Hepatocyte (in vitro differentiated cells): ENCODE data around the gene LRRC32. TPM values are rescaled to one million over a fixed set of nuclear protein-coding genes. Genes with fewer than 3 reads are reported as not detected.

Experiments
- DNase-seq: peaks from one replicate; pipeline ENCODE4 v3.0.0-alpha.2; 2016; ENCODE audit warnings: low spot score
- H2AFZ ChIP-seq: fragments of 200-600 bp; sonication (generic); 2 replicates; pipeline ENCODE4 v1.6.0; 2016; ENCODE audit warnings: antibody characterized with exemption, mild to moderate bottlenecking
- H3K27ac ChIP-seq: fragments of 200-600 bp; sonication (generic); 2 replicates; pipeline ENCODE4 v1.5.1; 2016; ENCODE audit warnings: mild to moderate bottlenecking
- H3K27me3 ChIP-seq: fragments of 200-600 bp; sonication (generic); 2 replicates; pipeline ENCODE4 v1.6.1; 2016
- H3K36me3 ChIP-seq: fragments of 200-600 bp; sonication (generic); replicated peaks from 2 replicates; pipeline ENCODE4 v1.5.1; 2016; ENCODE audit warnings: low read depth; ENCODE audit not compliant: insufficient read depth
- H3K4me1 ChIP-seq: fragments of 200-600 bp; sonication (generic); 2 replicates; pipeline ENCODE4 v1.5.1; 2016; ENCODE audit warnings: mild to moderate bottlenecking, moderate library complexity; ENCODE audit not compliant: insufficient read depth
- H3K4me2 ChIP-seq: fragments of 200-600 bp; sonication (generic); 2 replicates; pipeline ENCODE4 v1.6.0; 2016
- H3K4me3 ChIP-seq: fragments of 200-600 bp; sonication (generic); 2 replicates; pipeline ENCODE4 v1.5.1; 2016; ENCODE audit warnings: mild to moderate bottlenecking
- H3K79me2 ChIP-seq: fragments of 200-600 bp; sonication (generic); 2 replicates; pipeline ENCODE4 v1.6.0; 2017; ENCODE audit warnings: mild to moderate bottlenecking
- H3K9me2 ChIP-seq: fragments of 200-600 bp; sonication (generic); replicated peaks from 2 replicates; pipeline ENCODE4 v1.6.0; 2017; ENCODE audit warnings: mild to moderate bottlenecking; ENCODE audit not compliant: insufficient read depth
- H3K9me3 ChIP-seq: fragments of 200-600 bp; sonication (generic); 2 replicates; pipeline ENCODE4 v1.5.1; 2016; ENCODE audit warnings: low read depth, mild to moderate bottlenecking
- H4K20me1 ChIP-seq: fragments of 200-600 bp; sonication (generic); 2 replicates; pipeline ENCODE4 v1.6.0; 2016; ENCODE audit warnings: mild to moderate bottlenecking; ENCODE audit not compliant: insufficient read depth, poor library complexity, severe bottlenecking
- CTCF ChIP-seq: fragments of 200-600 bp; sonication (generic); IDR thresholded peaks from 2 replicates; pipeline ENCODE4 v1.5.1; 2016; ENCODE audit warnings: antibody characterized with exemption, mild to moderate bottlenecking; ENCODE audit not compliant: poor library complexity
- EZH2 ChIP-seq: fragments of 200-600 bp; sonication (generic); IDR thresholded peaks from 2 replicates; pipeline ENCODE4 v1.6.1; 2016; ENCODE audit warnings: antibody characterized with exemption, mild to moderate bottlenecking, borderline replicate concordance
- EZH2phosphoT487 ChIP-seq: fragments of 200-600 bp; sonication (generic); IDR thresholded peaks from one replicate; pipeline ENCODE4 v1.6.1; 2018; ENCODE audit warnings: antibody characterized with exemption, mild to moderate bottlenecking, low read depth, moderate library complexity; ENCODE audit not compliant: unreplicated experiment, severe bottlenecking
- WGBS: methylation state at CpG from one replicate; pipeline ENCODE4 v1.1.6; 2016; ENCODE audit warnings: low lambda C conversion rate; ENCODE audit errors: missing lambda C conversion rate; 5-methylcytosine and 5-hydroxymethylcytosine counted together
- polyA plus RNA-seq: library from polyadenylated mRNA; unstranded; fragments of >200 nt; fragmentation: Nextera tagmentation; extraction: Ambion mirVana; gene quantifications from 2 replicates; pipeline ENCODE4 v1.2.1, GENCODE V29; 2016
- total RNA-seq: library from RNA; depleted of rRNA; stranded (reverse); fragments of >200 nt; gene quantifications from 2 replicates; pipeline ENCODE4 v1.2.3, GENCODE V29; 2014

The LRRC32 gene
- total and polyA plus RNA-seq, 2 experiments from 2014 or later: 25.5 to 75.2 TPM

- no peaks in the 10 kb centered on the region for H3K9me2 ChIP-seq
- no peak for TF ChIP-seq EZH2phosphoT487
- TF ChIP-seq CTCF: no peak
- no peaks in the 10 kb centered on the region for H3K79me2 ChIP-seq
- no peak for DNase-seq
- 74% methylated on average over 6 of the region's 8 CpGs for WGBS
- H3K9me3 ChIP-seq: no peaks in the 10 kb centered on the region
- H4K20me1 ChIP-seq: no peaks in the 10 kb centered on the region
- no peaks in the 10 kb centered on the region for H3K36me3 ChIP-seq
- H2AFZ ChIP-seq: no peak overlapping the region
- peak overlapping the region; percentile 21 for H3K27ac ChIP-seq
- H3K27me3 ChIP-seq: no peaks in the 10 kb centered on the region
- H3K4me1 ChIP-seq: peaks cover 37% of the 10 kb centered on the region
- no peak overlapping the region for H3K4me3 ChIP-seq
- H3K4me2 ChIP-seq: no peak overlapping the region
Measured at GRCh38 chr11:76656050-76656531, 14.5 kb downstream of the LRRC32 start.

GRCh38 chr11:76655501-76656049, 15.0 kb downstream of the LRRC32 start:
- DNase-seq: no peak
- Histone ChIP-seq H4K20me1 (no peaks in the 10 kb centered on the region), H2AFZ (no peak overlapping the region), H3K79me2 (no peaks in the 10 kb centered on the region), H3K9me3 (no peaks in the 10 kb centered on the region), H3K36me3 (no peaks in the 10 kb centered on the region), H3K27ac (peak overlapping the region; percentile 90), H3K4me1 (peaks cover 37% of the 10 kb centered on the region), H3K4me2 (no peak overlapping the region), H3K9me2 (no peaks in the 10 kb centered on the region), H3K4me3 (no peak overlapping the region), H3K27me3 (no peaks in the 10 kb centered on the region)
- TF ChIP-seq EZH2 (no peak), EZH2phosphoT487 (no peak), CTCF (no peak)
- 84% methylated on average over 15 of the region's 15 CpGs for WGBS

- peak overlapping the region; percentile 20 for H3K4me2 ChIP-seq
- H3K4me1 ChIP-seq: peaks cover 37% of the 10 kb centered on the region
- H2AFZ ChIP-seq: no peak overlapping the region
- no peaks in the 10 kb centered on the region for H3K9me2 ChIP-seq
- WGBS: 91% methylated on average over 4 of the region's 4 CpGs
- no peak overlapping the region for H3K4me3 ChIP-seq
- no peaks in the 10 kb centered on the region for H3K79me2 ChIP-seq
- no peak for TF ChIP-seq EZH2
- TF ChIP-seq CTCF: no peak
- no peak for TF ChIP-seq EZH2phosphoT487
- no peak for DNase-seq
- no peaks in the 10 kb centered on the region for H3K9me3 ChIP-seq
- H4K20me1 ChIP-seq: no peaks in the 10 kb centered on the region
- H3K36me3 ChIP-seq: no peaks in the 10 kb centered on the region
- H3K27me3 ChIP-seq: no peaks in the 10 kb centered on the region
- peak overlapping the region; percentile 90 for H3K27ac ChIP-seq
Measured at GRCh38 chr11:76654980-76655379, 15.6 kb downstream of the LRRC32 start.
